NCI-H2081 (cell line): Measurements from ENCODE around the gene NLRP14.

Experiments
- DNase-seq, 2 experiments: peaks; one replicate each; lab custom pipeline; 2025; lab: John Stamatoyannopoulos, UW

The NLRP14 gene

DNA sequence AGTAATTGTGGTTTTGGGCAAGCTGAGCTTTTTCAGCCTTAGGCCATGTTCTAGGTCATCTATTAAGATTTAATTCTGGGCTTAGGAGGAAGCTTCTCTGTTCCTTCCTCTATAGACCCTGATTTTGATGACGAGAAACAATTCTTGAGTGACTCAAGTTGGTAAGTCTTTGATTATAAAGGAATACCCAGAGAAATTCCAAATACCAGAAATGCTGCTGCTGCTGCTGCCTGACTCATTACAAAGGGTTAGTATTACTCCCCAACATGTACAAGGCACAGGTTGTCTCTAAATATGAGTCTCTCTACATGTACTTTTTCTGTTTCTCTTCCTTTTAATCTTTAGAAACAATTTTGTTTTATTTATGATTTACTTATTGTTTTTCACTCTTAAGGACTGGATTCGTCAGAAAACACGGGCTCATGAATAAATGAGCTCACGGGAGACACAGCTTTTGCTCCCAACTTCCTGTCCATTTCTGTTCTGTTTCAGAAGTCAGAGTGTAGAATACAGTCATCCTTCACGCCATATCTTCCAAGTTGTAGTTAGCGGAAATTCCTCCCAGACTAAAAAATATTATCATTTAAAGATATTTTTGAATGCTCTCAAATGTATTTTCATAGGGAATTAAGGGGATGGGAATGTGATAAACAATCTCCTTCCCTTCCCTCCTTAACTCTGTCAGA is 36.7 kb downstream of the NLRP14 start:
- no peak for DNase-seq

- no peak for DNase-seq
Measured at GRCh38 chr11:7057641-7058040, 37.4 kb downstream of the NLRP14 start.

- DNase-seq: no peak
Measured at GRCh38 chr11:7060868-7061267, 40.6 kb downstream of the NLRP14 start.

- DNase-seq: no peak
Measured at GRCh38 chr11:7062534-7062933, 42.3 kb downstream of the NLRP14 start.

GRCh38 chr11:7072401-7073028 is 52.2 kb downstream of the NLRP14 start:
- no peak for DNase-seq

- no peak for DNase-seq
Measured at GRCh38 chr11:7077101-7077500, 56.8 kb downstream of the NLRP14 start.

GRCh38 chr11:7079545-7080135 is 59.4 kb downstream of the NLRP14 start:
- no peak for DNase-seq

- DNase-seq: no peak
Measured at GRCh38 chr11:7080900-7081299, 60.6 kb downstream of the NLRP14 start.

GRCh38 chr11:7081441-7081840 is 61.2 kb downstream of the NLRP14 start:
- DNase-seq: no peak

GRCh38 chr11:7088921-7089320 is 68.6 kb downstream of the NLRP14 start, which contains the start of gene RBMXL2:
RBMXL2 (plus strand) TSS chr11:7088998; CDS start chr11:7089121, 123 bp downstream.
- DNase-seq: no peak

GRCh38 chr11:7089328-7090251 is 69.3 kb downstream of the NLRP14 start:
- no peak for DNase-seq

DNA sequence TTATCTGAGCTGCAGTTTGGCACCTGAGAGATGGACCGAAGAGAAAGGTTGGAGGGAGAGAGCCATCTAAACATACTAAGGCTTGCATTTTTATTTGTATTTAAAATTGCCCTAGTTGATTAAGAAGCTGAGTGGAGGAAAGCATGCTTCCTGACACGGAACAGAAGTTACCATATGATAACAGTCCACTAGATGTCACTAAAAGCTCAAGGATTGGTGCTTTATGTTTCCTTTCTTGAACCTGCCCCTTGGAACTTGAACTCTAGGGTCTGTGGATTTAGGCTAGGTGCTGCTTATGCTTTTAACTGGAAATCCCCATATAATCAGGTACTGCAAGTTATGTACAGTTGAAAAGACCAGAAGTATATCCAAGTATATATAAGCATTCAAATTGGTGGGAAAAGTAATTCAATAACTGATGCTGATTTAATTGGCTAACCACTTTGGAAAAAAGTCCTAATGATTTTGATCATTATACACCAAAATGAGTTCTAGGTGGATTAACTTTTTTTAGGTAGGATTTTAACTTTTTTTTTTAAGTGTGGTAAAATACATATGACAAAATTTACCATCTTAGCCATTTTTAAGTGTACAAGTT is 78.1 kb downstream of the NLRP14 start:
- peak; percentile 27 to 51 for DNase-seq

DNA sequence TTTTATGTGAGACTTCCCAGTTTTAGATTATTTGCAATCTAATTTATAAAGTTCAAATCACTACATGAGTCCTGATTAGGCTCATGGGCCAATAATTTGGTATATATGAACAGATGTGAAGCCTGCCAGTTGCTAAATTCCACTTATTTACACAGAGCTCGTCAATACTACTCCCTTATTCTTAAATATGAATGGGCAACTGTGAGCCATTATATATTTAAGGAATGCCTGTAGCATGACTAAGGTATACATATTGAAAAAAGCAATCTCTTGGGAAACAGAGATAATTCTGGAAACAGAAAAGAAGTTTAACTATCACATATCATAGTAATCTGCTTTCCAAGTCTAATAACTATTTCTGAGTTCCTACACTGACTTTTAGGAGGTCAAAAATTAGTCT is 95.5 kb downstream of the NLRP14 start:
- DNase-seq: no peak

DNA sequence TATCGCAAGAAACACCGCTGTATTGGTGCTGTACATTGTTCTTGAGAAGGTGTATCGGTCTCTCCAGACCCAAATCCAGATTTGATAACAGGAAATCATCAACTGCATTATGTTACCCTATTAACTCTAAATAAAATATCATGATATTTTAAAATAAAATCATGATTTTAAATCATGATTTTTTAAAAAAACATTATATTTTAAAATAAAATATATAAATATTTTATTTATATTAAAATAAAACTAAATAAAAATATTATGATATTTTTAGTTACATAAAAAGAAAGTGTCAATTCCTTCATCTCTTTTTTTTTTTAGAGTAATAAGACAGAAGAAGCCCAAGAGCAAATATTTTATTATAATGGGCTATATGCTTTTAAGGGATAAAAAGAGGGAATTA is 96.1 kb downstream of the NLRP14 start:
- DNase-seq: no peak
